ENCODE results near the gene GPR152.

DNA sequence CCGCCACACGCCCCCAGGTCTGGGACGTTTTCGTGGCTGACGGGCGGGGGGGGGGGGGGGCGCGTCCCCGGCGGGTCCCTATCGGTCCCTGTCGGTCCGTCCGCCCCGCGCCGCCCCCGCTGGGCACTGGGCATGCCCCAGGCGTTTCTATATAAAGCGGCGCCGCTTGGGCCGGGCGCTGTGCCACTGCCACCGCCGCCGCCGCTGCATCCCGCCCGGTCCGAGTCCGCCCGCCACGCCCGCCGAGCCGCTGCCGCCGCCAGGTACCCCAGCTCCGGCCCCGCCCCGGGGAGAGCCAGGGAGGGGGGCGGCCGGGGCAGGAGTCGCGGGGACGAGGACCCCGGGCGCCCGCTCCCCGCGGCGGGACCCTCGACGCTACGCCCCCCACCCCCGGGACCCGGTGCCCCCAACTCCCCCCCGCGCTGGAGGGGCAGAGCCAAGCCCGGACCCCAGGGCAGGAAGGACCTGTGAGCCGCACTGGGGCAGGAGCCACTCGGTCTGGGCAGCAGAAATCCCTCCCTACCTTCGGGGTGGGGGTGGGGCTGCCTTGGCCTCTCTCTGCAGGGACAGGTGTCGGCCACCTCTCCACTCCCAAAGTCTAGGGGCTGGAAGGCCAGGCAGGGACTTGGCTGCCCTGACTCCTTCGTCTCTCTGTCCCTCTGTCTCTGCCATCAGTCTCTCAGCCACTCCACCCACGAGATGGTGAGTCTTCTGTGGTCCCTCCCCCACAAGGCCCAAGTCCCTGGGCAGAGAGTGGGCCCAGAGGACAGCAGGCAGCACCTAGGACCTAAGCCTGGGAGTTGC, 36.8 kb downstream of the GPR152 start, which contains the start of gene CARNS1:
- TF ChIP-seq POLR2AphosphoS5 (IDR thresholded peaks at IDR 0.05; ENCODE audit: low read depth, low read length) (no peak), SIN3A (IDR thresholded peaks at IDR 0.05; ENCODE audit: borderline replicate concordance, insufficient read depth, low read length) (no peak)

Data from PFSK-1 (cell line).